Keratinocyte (primary cell): ENCODE measurements around the gene TNS3. TPM values are rescaled to one million over a fixed set of nuclear protein-coding genes. Genes with fewer than 3 reads are reported as not detected.
"Not testable (repeated sequence)": the region's sequence is repeated elsewhere in the genome, so short reads cannot be mapped to it uniquely, and the experiment has no call there.

Experiments used
- DNase-seq: peaks from one replicate; pipeline ENCODE4 v3.0.0-alpha.2; 2011; ENCODE audit warnings: low read depth, missing footprints, low spot score
- FAIRE-seq: peaks from 2 replicates; lab custom pipeline; 2011; peaks lifted over from hg19 to GRCh38; lab: Jason Lieb, UNC
- H2AFZ ChIP-seq: 2 replicates; pipeline ENCODE4 v1.6.0; 2012; ENCODE audit warnings: low read length, control low read depth, inconsistent platforms; ENCODE audit not compliant: control insufficient read depth
- H3K27ac ChIP-seq: 2 replicates; pipeline ENCODE4 v1.5.1; 2011; ENCODE audit warnings: low read length; ENCODE audit not compliant: control insufficient read depth, insufficient read depth
- H3K27me3 ChIP-seq: 3 replicates; pipeline ENCODE4 v1.6.0; 2011; ENCODE audit warnings: low read length; ENCODE audit not compliant: control insufficient read depth, insufficient read depth; ENCODE audit errors: extremely low read depth
- H3K36me3 ChIP-seq, 2 experiments: 2 replicates in 1 of 2; 3 replicates in 1 of 2; pipeline ENCODE4 v1.5.1; 2011; ENCODE audit warnings: low read length in 2 of 2, mild to moderate bottlenecking in 1 of 2; ENCODE audit not compliant: control insufficient read depth in 2 of 2, insufficient read depth in 2 of 2; ENCODE audit errors: extremely low read depth in 1 of 2
- H3K4me1 ChIP-seq: 3 replicates; pipeline ENCODE4 v1.5.1; 2011; ENCODE audit warnings: low read length; ENCODE audit not compliant: control insufficient read depth, insufficient read depth; ENCODE audit errors: extremely low read depth
- H3K4me2 ChIP-seq: 3 replicates; pipeline ENCODE4 v1.6.0; 2011; ENCODE audit warnings: low read depth, low read length; ENCODE audit not compliant: control insufficient read depth, insufficient read depth; ENCODE audit errors: extremely low read depth
- H3K4me3 ChIP-seq, 3 experiments: fragments of 200-600 bp in 1 of 3; sonication (generic) in 1 of 3; 2 replicates in 2 of 3; 3 replicates in 1 of 3; pipeline ENCODE4 v1.5.1; 2011 to 2016; ENCODE audit warnings: low read length in 3 of 3, mild to moderate bottlenecking in 3 of 3, control low read depth in 2 of 3, inconsistent platforms in 1 of 3, low read depth in 1 of 3, mixed read lengths in 1 of 3, mixed run types in 1 of 3, moderate library complexity in 1 of 3; ENCODE audit not compliant: control insufficient read depth in 2 of 3, insufficient read depth in 2 of 3; ENCODE audit errors: extremely low read depth in 1 of 3
- H3K79me2 ChIP-seq: 2 replicates; pipeline ENCODE4 v1.6.0; 2012; ENCODE audit warnings: low read length; ENCODE audit not compliant: control insufficient read depth, insufficient read depth
- H3K9ac ChIP-seq: 3 replicates; pipeline ENCODE4 v1.6.0; 2011; ENCODE audit warnings: low read length; ENCODE audit not compliant: control insufficient read depth, insufficient read depth; ENCODE audit errors: extremely low read depth
- H3K9me1 ChIP-seq: 3 replicates; pipeline ENCODE4 v1.6.0; 2011; ENCODE audit warnings: low read length; ENCODE audit not compliant: control insufficient read depth, insufficient read depth; ENCODE audit errors: extremely low read depth
- H3K9me3 ChIP-seq: 2 replicates; pipeline ENCODE4 v1.5.1; 2012; ENCODE audit warnings: low read depth, low read length; ENCODE audit not compliant: control insufficient read depth
- H4K20me1 ChIP-seq: 3 replicates; pipeline ENCODE4 v1.6.0; 2011; ENCODE audit warnings: low read length; ENCODE audit not compliant: control insufficient read depth, insufficient read depth; ENCODE audit errors: extremely low read depth
- EZH2 ChIP-seq: IDR thresholded peaks from one replicate; pipeline ENCODE4 v1.6.1; 2012; ENCODE audit warnings: inconsistent platforms, mild to moderate bottlenecking, low read length, moderate library complexity
- dilution Hi-C: fragments of 300-500 bp; cut with MboI; formaldehyde crosslinking; loops from one replicate; pipeline ENCODE4 v1.7.0; 2020; ENCODE audit warnings: low sequenced_read_pairs; ENCODE audit not compliant: extremely low pct_ligation_motif_present
- polyA plus RNA-seq, 5 experiments: library from polyadenylated mRNA; depleted of rRNA in 3 of 5; stranded (reverse) in 3 of 5; stranded (forward) in 1 of 5; unstranded in 1 of 5; fragments of >200 nt; gene quantifications; 1 replicate in 1 of 5; 2 replicates in 3 of 5; 3 replicates in 1 of 5; pipeline versions ENCODE4 v1.2.1 to v1.2.3, GENCODE V29; 2011 to 2012; ENCODE audit warnings: missing spikeins in 2 of 5, low read depth in 1 of 5, low replicate concordance in 1 of 5
- TF ChIP-seq, protein P1 (sequence below), 3 experiments: IDR thresholded peaks in 1 of 3; conservative IDR thresholded peaks in 1 of 3; optimal IDR thresholded peaks in 1 of 3; 2 replicates in 2 of 3; 3 replicates in 1 of 3; pipeline versions ENCODE3 to v1.5.1; 2011; ENCODE audit warnings: low read length in 3 of 3, mild to moderate bottlenecking in 3 of 3, moderate library complexity in 2 of 3, control low read depth in 1 of 3, inconsistent platforms in 1 of 3; ENCODE audit not compliant: insufficient read depth in 2 of 3; ENCODE audit errors: extremely low read depth in 1 of 3

The TNS3 gene
- polyA plus RNA-seq, 1 donor (not counting 4 experiments of a cell fraction or from before 2014, with no cell fraction given) = 3.9 TPM

DNA sequence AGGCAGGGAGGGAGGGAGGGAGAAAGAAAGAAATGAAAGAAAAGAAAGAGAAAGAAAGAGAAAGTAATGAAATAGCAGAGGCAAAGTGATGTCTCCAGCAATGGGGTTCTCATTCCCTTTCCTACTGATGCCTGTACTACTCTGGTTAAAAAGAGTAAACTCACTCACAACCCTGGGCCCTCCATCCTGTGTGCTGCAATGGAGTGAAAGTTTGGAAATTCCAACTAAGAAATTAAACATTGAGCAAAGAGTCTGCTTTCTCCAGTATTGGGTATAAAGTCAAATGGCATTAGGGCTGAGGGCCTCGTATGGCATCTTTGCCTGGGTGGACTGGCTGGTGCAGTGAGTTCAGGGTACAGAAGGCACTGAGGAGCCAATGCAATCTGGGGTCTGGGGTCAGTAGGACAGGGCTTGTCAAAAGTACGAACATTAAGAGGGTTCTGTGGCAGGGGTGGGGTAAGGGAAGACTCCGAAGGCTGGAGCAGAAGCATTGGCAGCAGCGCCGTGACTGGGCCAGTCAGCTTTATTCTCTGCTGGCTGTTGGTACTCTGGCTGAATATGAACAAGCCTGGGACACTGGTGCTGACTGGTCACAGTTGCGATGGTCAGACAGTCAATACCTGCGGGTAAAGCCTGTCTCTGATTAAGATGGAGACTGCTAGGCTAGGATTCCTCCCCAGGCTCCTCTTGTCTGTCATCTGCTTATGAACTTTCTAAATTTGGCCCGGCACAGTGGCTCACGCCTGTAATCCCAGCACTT lies 24.1 kb upstream of the TNS3 start:
- no peaks in the 10 kb centered on the region for H3K9me3 ChIP-seq
- dilution Hi-C loops = no loop called here
- no peaks in the 10 kb centered on the region for H3K9me1 ChIP-seq
- no peak overlapping the region for H3K4me2 ChIP-seq
- no peak for TF ChIP-seq EZH2
- TF ChIP-seq, protein P1, sequence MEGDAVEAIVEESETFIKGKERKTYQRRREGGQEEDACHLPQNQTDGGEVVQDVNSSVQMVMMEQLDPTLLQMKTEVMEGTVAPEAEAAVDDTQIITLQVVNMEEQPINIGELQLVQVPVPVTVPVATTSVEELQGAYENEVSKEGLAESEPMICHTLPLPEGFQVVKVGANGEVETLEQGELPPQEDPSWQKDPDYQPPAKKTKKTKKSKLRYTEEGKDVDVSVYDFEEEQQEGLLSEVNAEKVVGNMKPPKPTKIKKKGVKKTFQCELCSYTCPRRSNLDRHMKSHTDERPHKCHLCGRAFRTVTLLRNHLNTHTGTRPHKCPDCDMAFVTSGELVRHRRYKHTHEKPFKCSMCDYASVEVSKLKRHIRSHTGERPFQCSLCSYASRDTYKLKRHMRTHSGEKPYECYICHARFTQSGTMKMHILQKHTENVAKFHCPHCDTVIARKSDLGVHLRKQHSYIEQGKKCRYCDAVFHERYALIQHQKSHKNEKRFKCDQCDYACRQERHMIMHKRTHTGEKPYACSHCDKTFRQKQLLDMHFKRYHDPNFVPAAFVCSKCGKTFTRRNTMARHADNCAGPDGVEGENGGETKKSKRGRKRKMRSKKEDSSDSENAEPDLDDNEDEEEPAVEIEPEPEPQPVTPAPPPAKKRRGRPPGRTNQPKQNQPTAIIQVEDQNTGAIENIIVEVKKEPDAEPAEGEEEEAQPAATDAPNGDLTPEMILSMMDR (optimal IDR thresholded peaks at IDR 0.05 in 1 of 3, IDR thresholded peaks at IDR 0.05 in 1 of 3, conservative IDR thresholded peaks at IDR 0.05 in 1 of 3; ENCODE audit: extremely low read depth in 1 of 3, insufficient read depth in 2 of 3, low read length in 3 of 3) = no peak
- no peak overlapping the region for H3K27ac ChIP-seq
- no peaks in the 10 kb centered on the region for H3K27me3 ChIP-seq
- peaks cover 29% of the 10 kb centered on the region for H3K4me1 ChIP-seq
- H3K36me3 ChIP-seq = no peaks in the 10 kb centered on the region
- no peaks in the 10 kb centered on the region for H4K20me1 ChIP-seq
- H3K4me3 ChIP-seq = no peak overlapping the region
- FAIRE-seq = no peak
- DNase-seq = no peak
- no peaks in the 10 kb centered on the region for H3K79me2 ChIP-seq
- no peak overlapping the region for H3K9ac ChIP-seq
- H2AFZ ChIP-seq = no peak overlapping the region

DNA sequence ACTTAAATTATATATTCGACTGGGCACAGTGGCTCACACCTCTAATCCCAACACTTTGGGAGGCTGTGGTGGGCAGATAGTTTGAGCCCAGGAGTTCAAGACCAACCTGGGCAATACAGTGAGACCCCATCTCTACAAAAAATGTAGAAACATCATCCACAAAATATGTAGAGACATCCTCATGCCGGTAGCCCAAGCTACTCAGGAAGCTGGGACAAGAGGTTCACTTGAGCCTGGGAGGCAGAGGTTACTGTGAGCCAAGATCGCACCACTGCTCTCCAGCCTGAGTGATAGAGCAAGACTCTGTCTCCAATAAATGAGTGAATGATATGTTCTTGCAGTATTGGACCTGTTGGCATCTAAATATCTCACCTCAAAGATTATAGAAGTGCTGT lies 22.6 kb upstream of the TNS3 start:
- no peak overlapping the region for H3K9ac ChIP-seq
- peak overlapping the region; percentile 30 for H3K27ac ChIP-seq
- H3K4me2 ChIP-seq = peak overlapping the region; percentile 49
- H3K36me3 ChIP-seq = no peaks in the 10 kb centered on the region
- no peak overlapping the region for H3K4me3 ChIP-seq
- H3K27me3 ChIP-seq = no peaks in the 10 kb centered on the region
- no peak for DNase-seq
- H4K20me1 ChIP-seq = no peaks in the 10 kb centered on the region
- no peak for TF ChIP-seq EZH2
- TF ChIP-seq, protein P1 (optimal IDR thresholded peaks at IDR 0.05 in 1 of 3, IDR thresholded peaks at IDR 0.05 in 1 of 3, conservative IDR thresholded peaks at IDR 0.05 in 1 of 3; ENCODE audit: extremely low read depth in 1 of 3, insufficient read depth in 2 of 3, low read length in 3 of 3) = no peak
- H3K9me3 ChIP-seq = no peaks in the 10 kb centered on the region
- peaks cover 44% of the 10 kb centered on the region for H3K4me1 ChIP-seq
- H3K79me2 ChIP-seq = no peaks in the 10 kb centered on the region
- no peak for FAIRE-seq
- no peaks in the 10 kb centered on the region for H3K9me1 ChIP-seq
- H2AFZ ChIP-seq = peak overlapping the region; percentile 38
- dilution Hi-C loops = no loop called here

DNA sequence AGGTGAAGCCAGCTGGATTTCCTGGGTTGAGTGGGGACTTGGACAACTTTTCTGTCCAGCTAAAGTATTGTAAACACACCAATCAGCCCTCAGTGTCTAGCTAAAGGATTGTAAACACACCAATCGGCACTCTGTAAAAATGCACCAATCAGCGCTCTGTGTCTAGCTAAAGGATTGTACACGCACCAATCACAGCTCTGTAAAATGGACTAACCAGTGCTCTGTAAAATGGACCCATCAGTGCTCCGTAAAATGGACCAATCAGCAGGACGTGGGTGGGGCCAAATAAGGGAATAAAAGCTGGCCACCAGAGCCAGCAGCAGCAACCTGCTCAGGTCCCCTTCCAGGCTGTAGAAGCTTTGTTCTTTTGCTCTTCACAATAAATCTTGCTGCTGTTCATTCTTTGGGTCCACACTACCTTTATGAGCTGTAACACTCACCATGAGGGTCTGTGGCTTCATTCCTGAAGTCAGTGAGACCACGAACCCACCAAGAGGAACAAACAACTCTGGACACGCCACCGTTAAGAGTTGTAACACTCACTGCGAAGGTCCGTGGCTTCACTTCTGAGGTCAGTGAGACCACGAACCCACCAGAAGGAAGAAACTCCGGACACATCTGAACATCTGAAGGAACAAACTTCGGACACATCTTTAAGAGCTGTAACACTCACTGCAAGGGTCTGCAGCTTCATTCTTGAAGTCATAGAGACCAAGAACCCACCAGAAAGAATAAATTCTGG lies 21.8 kb upstream of the TNS3 start:
- H2AFZ ChIP-seq, FAIRE-seq, H3K9ac ChIP-seq, H3K4me3 ChIP-seq, H3K9me1 ChIP-seq, dilution Hi-C loops, H3K36me3 ChIP-seq, H3K9me3 ChIP-seq, H3K4me2 ChIP-seq, DNase-seq, H3K27me3 ChIP-seq, H4K20me1 ChIP-seq, H3K27ac ChIP-seq, H3K79me2 ChIP-seq: not testable (repeated sequence)
- H3K4me1 ChIP-seq = peaks cover 44% of the 10 kb centered on the region
